Measurements from ENCODE around the gene BIN2.
"Not testable (repeated sequence)": the region's sequence is repeated elsewhere in the genome, so short reads cannot be mapped to it uniquely, and the experiment has no call there.

The BIN2 gene

GRCh38 chr12:51321882-51322281 is 2.1 kb downstream of the BIN2 start:
- DNase-seq (ENCODE audit: low spot score in 2 of 2) = no peak
- peak overlapping the region; percentile 95 for H3K4me3 Mint-ChIP-seq
- peaks cover 87% of the 10 kb centered on the region for H3K4me1 Mint-ChIP-seq
- H3K36me3 Mint-ChIP-seq (ENCODE audit: insufficient read depth) = peaks cover 39% of the 10 kb centered on the region
- no peaks in the 10 kb centered on the region for H3K9me3 Mint-ChIP-seq
- no peak for ATAC-seq (replicated peaks; ENCODE audit: extremely low read depth, poor library complexity, severe bottlenecking)
- no peaks in the 10 kb centered on the region for H3K27me3 Mint-ChIP-seq
- H3K27ac Mint-ChIP-seq (ENCODE audit: low read depth) = peak overlapping the region; percentile 96

DNA sequence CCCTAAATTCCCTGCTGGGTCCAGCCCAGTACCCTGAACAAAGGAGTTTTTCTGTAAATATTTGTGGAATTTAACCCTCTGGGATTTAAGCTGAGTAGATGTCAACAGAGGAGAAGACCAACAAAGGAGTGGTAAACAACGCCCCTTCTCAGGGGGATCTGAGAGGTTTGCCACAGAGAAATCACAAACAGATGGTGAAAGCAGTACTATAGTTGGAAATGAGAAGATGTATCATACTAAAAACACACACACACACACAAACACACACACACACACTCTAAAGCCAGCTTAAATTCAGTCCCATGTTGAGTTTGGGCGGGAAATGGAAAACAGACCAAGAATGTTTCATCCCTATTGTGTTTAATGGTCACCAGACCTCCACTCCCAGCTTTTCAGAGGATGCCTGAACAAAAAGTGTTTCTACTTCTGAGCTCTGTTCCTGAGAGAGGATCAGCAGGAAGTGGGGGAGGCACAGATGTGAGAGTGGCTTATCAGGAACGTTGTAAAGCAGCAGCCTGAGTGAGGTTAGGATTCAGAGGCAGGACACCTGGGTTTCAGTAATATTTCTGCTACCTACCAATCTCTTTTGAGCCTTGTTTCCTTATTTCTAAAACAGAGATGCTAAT is 3.2 kb downstream of the BIN2 start:
- Mint-ChIP-seq H3K9me3 (no peaks in the 10 kb centered on the region), H3K27ac (ENCODE audit: low read depth) (peak overlapping the region; percentile 96), H3K4me3 (peak overlapping the region; percentile 95), H3K4me1 (peaks cover 87% of the 10 kb centered on the region), H3K36me3 (ENCODE audit: insufficient read depth) (peaks cover 41% of the 10 kb centered on the region), H3K27me3 (no peaks in the 10 kb centered on the region)
- ATAC-seq (replicated peaks; ENCODE audit: extremely low read depth, poor library complexity, severe bottlenecking) (no peak), DNase-seq (ENCODE audit: low spot score in 2 of 2) (no peak)

DNA sequence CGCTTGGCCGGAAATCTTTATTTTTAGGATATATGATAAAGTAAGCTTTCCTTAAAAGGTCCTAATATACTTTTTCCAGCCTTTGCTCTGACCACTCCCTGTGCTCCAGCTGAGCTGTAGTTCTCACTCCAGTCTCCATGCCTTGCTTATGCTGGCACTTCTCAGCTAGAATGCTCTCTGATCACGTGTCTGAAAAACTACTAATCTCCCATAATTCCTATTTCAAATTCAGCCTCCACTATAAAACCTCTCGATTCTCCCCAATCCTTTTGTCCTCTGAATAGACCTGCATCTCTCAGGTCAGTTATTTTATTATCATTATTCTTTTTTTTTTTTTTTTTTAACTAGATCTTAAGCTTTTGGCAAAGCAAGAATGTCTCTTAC is 3.7 kb downstream of the BIN2 start:
- Mint-ChIP-seq H3K36me3 (ENCODE audit: insufficient read depth) (peaks cover 43% of the 10 kb centered on the region), H3K27me3 (no peaks in the 10 kb centered on the region), H3K4me3 (peak overlapping the region; percentile 95), H3K27ac (ENCODE audit: low read depth) (peak overlapping the region; percentile 96), H3K9me3 (no peaks in the 10 kb centered on the region), H3K4me1 (peaks cover 85% of the 10 kb centered on the region)
- no peak for ATAC-seq (replicated peaks; ENCODE audit: extremely low read depth, poor library complexity, severe bottlenecking)
- no peak for DNase-seq (ENCODE audit: low spot score in 2 of 2)

GRCh38 chr12:51318846-51319599 is 5.0 kb downstream of the BIN2 start:
- ATAC-seq (replicated peaks; ENCODE audit: extremely low read depth, poor library complexity, severe bottlenecking) (peak; percentile 88), DNase-seq (ENCODE audit: low spot score in 2 of 2) (peak; percentile 28 to 57)
- Mint-ChIP-seq H3K27ac (ENCODE audit: low read depth) (peak overlapping the region; percentile 96), H3K9me3 (no peaks in the 10 kb centered on the region), H3K4me1 (peaks cover 74% of the 10 kb centered on the region), H3K36me3 (ENCODE audit: insufficient read depth) (peaks cover 44% of the 10 kb centered on the region), H3K27me3 (no peaks in the 10 kb centered on the region), H3K4me3 (peak overlapping the region; percentile 95)

DNA sequence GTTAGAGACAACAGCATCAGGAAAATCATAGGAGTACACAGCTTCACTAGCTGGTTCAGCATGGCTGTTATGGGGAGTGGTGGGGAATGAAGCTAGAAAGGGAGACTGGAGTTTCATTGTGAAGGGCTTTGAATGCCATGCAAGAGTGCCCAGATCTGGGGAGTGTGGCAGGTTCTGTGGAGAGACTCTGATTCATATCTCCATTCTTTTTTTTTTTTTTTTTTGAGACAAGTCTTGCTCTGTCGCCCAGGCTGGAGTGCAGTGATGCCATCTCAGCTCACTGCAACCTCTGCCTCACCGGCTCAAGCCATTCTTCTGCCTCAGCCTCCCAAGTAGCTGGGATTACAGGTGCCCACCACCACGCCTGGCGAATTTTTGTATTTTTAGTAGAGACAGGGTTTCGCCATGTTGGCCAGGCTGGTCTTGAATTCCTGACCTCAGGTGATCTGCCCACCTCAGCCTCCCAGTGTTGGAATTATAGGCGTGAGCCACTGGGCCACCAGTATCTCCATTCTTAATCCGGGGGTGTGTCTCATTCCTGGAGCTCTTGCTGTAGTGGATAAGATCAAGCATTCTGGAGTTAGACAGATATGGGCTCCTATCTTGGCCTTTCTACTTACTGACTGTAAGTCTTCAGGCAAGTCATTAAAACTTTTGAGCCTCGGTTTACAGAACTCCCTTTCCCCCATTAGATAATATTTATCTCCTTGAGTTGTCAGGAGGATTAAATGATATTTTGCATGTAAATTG is 5.7 kb downstream of the BIN2 start:
- not testable (repeated sequence) for DNase-seq (ENCODE audit: low spot score in 2 of 2); H3K27me3 Mint-ChIP-seq; H3K9me3 Mint-ChIP-seq; ATAC-seq (replicated peaks; ENCODE audit: extremely low read depth, poor library complexity, severe bottlenecking)
- Mint-ChIP-seq H3K36me3 (ENCODE audit: insufficient read depth) (peaks cover 42% of the 10 kb centered on the region), H3K4me1 (peaks cover 72% of the 10 kb centered on the region), H3K27ac (ENCODE audit: low read depth) (peak overlapping the region; percentile 96), H3K4me3 (peak overlapping the region; percentile 95)

- no peak for ATAC-seq (replicated peaks; ENCODE audit: extremely low read depth, poor library complexity, severe bottlenecking)
- H3K36me3 Mint-ChIP-seq (ENCODE audit: insufficient read depth) = peaks cover 74% of the 10 kb centered on the region
- H3K9me3 Mint-ChIP-seq = no peaks in the 10 kb centered on the region
- H3K27me3 Mint-ChIP-seq = no peaks in the 10 kb centered on the region
- peak overlapping the region; percentile 52 for H3K27ac Mint-ChIP-seq (ENCODE audit: low read depth)
- peaks cover 54% of the 10 kb centered on the region for H3K4me1 Mint-ChIP-seq
- DNase-seq (ENCODE audit: low spot score in 2 of 2) = no peak
- H3K4me3 Mint-ChIP-seq = peak overlapping the region; percentile 7
Measured at GRCh38 chr12:51311389-51311788, 12.6 kb downstream of the BIN2 start.

DNA sequence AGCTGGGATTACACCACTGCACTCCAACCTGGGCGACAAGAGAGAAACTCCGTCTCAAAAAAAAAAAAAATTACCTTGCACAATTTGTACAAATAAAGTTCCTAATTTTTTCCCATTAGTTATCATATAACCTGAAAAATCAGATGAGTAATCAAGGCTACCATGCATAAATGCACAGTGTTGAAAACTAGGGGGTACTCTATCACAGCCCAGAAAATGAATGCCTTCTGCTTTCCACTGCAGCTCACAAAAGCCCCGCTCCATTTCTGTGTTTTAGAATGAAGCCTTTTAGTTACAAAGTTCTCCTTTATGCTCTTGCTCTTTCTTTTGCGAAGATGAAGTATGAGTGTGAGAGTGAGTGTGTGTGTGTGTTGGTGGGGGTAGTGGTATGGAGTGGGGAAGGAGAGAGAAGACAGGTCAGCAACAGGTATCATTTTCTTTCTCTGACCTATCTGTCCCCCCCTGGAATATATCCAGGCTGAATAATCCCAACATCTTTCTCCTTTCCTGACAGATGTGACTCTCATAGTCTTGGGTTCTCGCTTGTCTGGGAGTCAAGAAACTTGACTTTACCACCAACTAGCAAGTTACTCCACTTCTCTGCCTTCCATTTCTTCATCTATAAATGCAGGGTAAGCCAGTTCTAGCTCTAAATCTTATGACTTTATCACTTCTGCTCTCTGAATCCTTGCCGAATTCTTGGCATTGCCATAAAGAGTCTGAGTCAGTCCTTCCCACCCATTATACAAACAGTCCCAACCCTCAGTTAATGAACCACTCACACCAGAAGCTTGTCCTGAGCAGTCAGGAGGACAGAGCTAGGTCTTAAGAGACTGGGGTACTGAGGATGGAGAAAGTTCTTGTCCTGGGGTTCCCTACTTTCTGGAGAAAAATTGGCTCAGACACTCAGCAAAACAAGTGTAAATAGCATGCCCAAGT is 16.1 kb downstream of the BIN2 start:
- Mint-ChIP-seq H3K9me3 (no peaks in the 10 kb centered on the region), H3K36me3 (ENCODE audit: insufficient read depth) (peaks cover 80% of the 10 kb centered on the region), H3K4me1 (peaks cover 54% of the 10 kb centered on the region), H3K4me3 (peak overlapping the region; percentile 14), H3K27ac (ENCODE audit: low read depth) (peak overlapping the region; percentile 74), H3K27me3 (no peaks in the 10 kb centered on the region)
- no peak for ATAC-seq (replicated peaks; ENCODE audit: extremely low read depth, poor library complexity, severe bottlenecking)
- no peak for DNase-seq (ENCODE audit: low spot score in 2 of 2)

- H3K9me3 Mint-ChIP-seq = no peaks in the 10 kb centered on the region
- no peak overlapping the region for H3K27ac Mint-ChIP-seq (ENCODE audit: low read depth)
- H3K4me1 Mint-ChIP-seq = peaks cover 55% of the 10 kb centered on the region
- peaks cover 80% of the 10 kb centered on the region for H3K36me3 Mint-ChIP-seq (ENCODE audit: insufficient read depth)
- H3K27me3 Mint-ChIP-seq = no peaks in the 10 kb centered on the region
- H3K4me3 Mint-ChIP-seq = no peak overlapping the region
- no peak for DNase-seq (ENCODE audit: low spot score in 2 of 2)
- no peak for ATAC-seq (replicated peaks; ENCODE audit: extremely low read depth, poor library complexity, severe bottlenecking)
Measured at GRCh38 chr12:51306507-51306906, 17.5 kb downstream of the BIN2 start.

- not testable (repeated sequence) for H3K27ac Mint-ChIP-seq (ENCODE audit: low read depth); DNase-seq (ENCODE audit: low spot score in 2 of 2); H3K27me3 Mint-ChIP-seq; H3K4me3 Mint-ChIP-seq; H3K9me3 Mint-ChIP-seq; ATAC-seq (replicated peaks; ENCODE audit: extremely low read depth, poor library complexity, severe bottlenecking)
- Mint-ChIP-seq H3K36me3 (ENCODE audit: insufficient read depth) (peaks cover 79% of the 10 kb centered on the region), H3K4me1 (peaks cover 24% of the 10 kb centered on the region)
Measured at GRCh38 chr12:51300768-51301167, 23.2 kb downstream of the BIN2 start.

DNA sequence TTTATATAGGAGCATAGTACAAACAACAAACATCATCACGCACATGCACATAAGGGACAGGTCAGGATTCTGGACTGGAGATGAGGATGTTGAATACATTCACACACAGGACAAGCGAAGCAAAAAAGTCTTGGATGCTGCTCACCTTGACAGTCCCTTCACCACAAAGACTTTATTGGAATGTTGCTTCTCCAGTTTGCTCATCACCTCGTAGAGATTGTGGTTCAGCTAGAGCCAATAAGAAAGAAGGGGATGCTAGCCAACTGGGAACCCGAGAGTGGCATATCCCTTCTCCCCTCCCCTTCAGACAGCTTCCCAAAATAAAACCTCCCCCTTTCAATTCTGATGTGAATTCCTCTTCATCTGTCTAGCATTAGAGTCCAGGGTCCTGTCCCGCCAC is 28.3 kb downstream of the BIN2 start:
- Mint-ChIP-seq H3K36me3 (ENCODE audit: insufficient read depth) (peaks cover 84% of the 10 kb centered on the region), H3K27ac (ENCODE audit: low read depth) (no peak overlapping the region)

GRCh38 chr12:51294097-51294496 is 29.9 kb downstream of the BIN2 start:
- not testable (repeated sequence) for H3K27me3 Mint-ChIP-seq; H3K4me3 Mint-ChIP-seq; H3K4me1 Mint-ChIP-seq; ATAC-seq (replicated peaks; ENCODE audit: extremely low read depth, poor library complexity, severe bottlenecking); H3K9me3 Mint-ChIP-seq; H3K27ac Mint-ChIP-seq (ENCODE audit: low read depth); DNase-seq (ENCODE audit: low spot score in 2 of 2)
- peaks cover 86% of the 10 kb centered on the region for H3K36me3 Mint-ChIP-seq (ENCODE audit: insufficient read depth)

More for the DNA sequence above, 28.3 kb downstream of the BIN2 start:
- ATAC-seq (replicated peaks; ENCODE audit: extremely low read depth, poor library complexity, severe bottlenecking) = no peak
- Mint-ChIP-seq H3K27me3 (no peaks in the 10 kb centered on the region), H3K4me3 (no peak overlapping the region), H3K9me3 (no peaks in the 10 kb centered on the region), H3K4me1 (peaks cover 12% of the 10 kb centered on the region)
- no peak for DNase-seq (ENCODE audit: low spot score in 2 of 2)

DNA sequence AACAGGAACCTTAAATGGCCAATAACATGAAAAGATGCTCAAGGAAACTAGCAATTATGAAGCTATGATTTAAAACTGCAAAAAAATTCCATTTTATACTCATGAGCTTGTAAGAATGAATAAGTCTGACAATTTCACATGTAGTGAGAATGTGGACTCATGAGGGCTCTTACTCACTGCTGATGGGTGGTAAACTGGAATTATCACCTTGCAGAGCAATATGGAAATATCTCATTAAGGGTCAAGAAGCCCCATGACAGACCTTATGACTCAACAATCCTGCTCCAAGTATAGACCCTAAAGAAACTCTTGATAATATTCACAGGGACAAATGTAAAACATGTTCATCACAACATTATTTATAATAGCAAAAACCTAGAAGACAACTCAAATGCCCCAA is 30.3 kb downstream of the BIN2 start:
- ATAC-seq (replicated peaks; ENCODE audit: extremely low read depth, poor library complexity, severe bottlenecking) = no peak
- Mint-ChIP-seq H3K9me3 (no peaks in the 10 kb centered on the region), H3K36me3 (ENCODE audit: insufficient read depth) (peaks cover 86% of the 10 kb centered on the region)

More for the DNA sequence above, 30.3 kb downstream of the BIN2 start:
- no peak for DNase-seq (ENCODE audit: low spot score in 2 of 2)
- Mint-ChIP-seq H3K27ac (ENCODE audit: low read depth) (no peak overlapping the region), H3K27me3 (no peaks in the 10 kb centered on the region), H3K4me3 (no peak overlapping the region), H3K4me1 (peaks cover 11% of the 10 kb centered on the region)
